ENCODE measurements around the gene B3GAT1. TPM values are rescaled to one million over a fixed set of nuclear protein-coding genes. Genes with fewer than 3 reads are reported as not detected.

Gene B3GAT1, protein sequence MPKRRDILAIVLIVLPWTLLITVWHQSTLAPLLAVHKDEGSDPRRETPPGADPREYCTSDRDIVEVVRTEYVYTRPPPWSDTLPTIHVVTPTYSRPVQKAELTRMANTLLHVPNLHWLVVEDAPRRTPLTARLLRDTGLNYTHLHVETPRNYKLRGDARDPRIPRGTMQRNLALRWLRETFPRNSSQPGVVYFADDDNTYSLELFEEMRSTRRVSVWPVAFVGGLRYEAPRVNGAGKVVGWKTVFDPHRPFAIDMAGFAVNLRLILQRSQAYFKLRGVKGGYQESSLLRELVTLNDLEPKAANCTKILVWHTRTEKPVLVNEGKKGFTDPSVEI
- total RNA-seq = under 0.01 TPM in 1 of 2 replicates, not detected in the other

GRCh38 chr11:134412203-134413042 lies at the start of gene B3GAT1:
Gene B3GAT1, minus strand, starts transcription at chr11:134412242. Its CDS starts 24,583 bp downstream, at chr11:134387659.

GRCh38 chr11:134331354-134332188 lies 80.5 kb downstream of the B3GAT1 start, which contains the start of gene GLB1L2:
Gene GLB1L2, plus strand, starts transcription at chr11:134331988. Its CDS starts 74 bp downstream, at chr11:134332062.

Other genes starting within 250 kb of the B3GAT1 start
- 11.6 and 34.4 TPM in 2 replicates for gene NCAPD3, start 188.3 kb downstream of the B3GAT1 start, total RNA-seq
- gene VPS26B, start 187.6 kb downstream of the B3GAT1 start, total RNA-seq = 39.5 and 46.0 TPM in 2 replicates
- 68.3 and 93.5 TPM in 2 replicates for gene THYN1, start 158.9 kb downstream of the B3GAT1 start, total RNA-seq
- 17.5 and 17.7 TPM in 2 replicates for gene ACAD8, start 158.7 kb downstream of the B3GAT1 start, total RNA-seq
- gene GLB1L3, start 135.9 kb downstream of the B3GAT1 start, total RNA-seq = not detected in 2 replicates
- 0.37 and 0.44 TPM in 2 replicates for gene GLB1L2, start 80.3 kb downstream of the B3GAT1 start, total RNA-seq

Data from uterine smooth muscle cell (primary cell).